Measurements from ENCODE around the gene BEND3. TPM values are rescaled to one million over a fixed set of nuclear protein-coding genes. Genes with fewer than 3 reads are reported as not detected.

The BEND3 gene
- total RNA-seq, 2 experiments from 2014 or later, result 3.3 to 4.7 TPM

GRCh38 chr6:107066697-107067659, 48.3 kb downstream of the BEND3 start:
- Mint-ChIP-seq H3K27me3 (no peaks in the 10 kb centered on the region), H3K4me1 (peaks cover 47% of the 10 kb centered on the region), H3K27ac (peak overlapping the region; percentile 73), H3K4me3 (no peak overlapping the region), H3K36me3 (no peaks in the 10 kb centered on the region), H3K9me3 (ENCODE audit: low read depth) (no peaks in the 10 kb centered on the region)
- CTCF ChIA-PET, result no interaction called here
- DNase-seq (no peak), ATAC-seq (peak; percentile 42)

GRCh38 chr6:107064579-107065065, 50.7 kb downstream of the BEND3 start:
- ATAC-seq, result peak; percentile 59
- H3K9me3 Mint-ChIP-seq (ENCODE audit: low read depth), result no peaks in the 10 kb centered on the region
- no peaks in the 10 kb centered on the region for H3K36me3 Mint-ChIP-seq
- CTCF ChIA-PET, result interaction anchor here (0.7 kb wide), 1 partner anchor 49 kb away, joined by 4 read pairs; no protein-coding TSS in a partner anchor
- peaks cover 63% of the 10 kb centered on the region for H3K4me1 Mint-ChIP-seq
- no peaks in the 10 kb centered on the region for H3K27me3 Mint-ChIP-seq
- H3K27ac Mint-ChIP-seq, result peak overlapping the region; percentile 75
- peak; percentile 77 for DNase-seq
- H3K4me3 Mint-ChIP-seq, result no peak overlapping the region

GRCh38 chr6:107062691-107063090, 52.6 kb downstream of the BEND3 start:
- CTCF ChIA-PET, result interaction anchor here (0.7 to 2.4 kb wide), 2 partner anchors 17 to 34 kb away, joined by 3 to 10 read pairs; partner anchors contain the start of gene MTRES1
- H3K9me3 Mint-ChIP-seq (ENCODE audit: low read depth), result no peaks in the 10 kb centered on the region
- ATAC-seq, result no peak
- no peak overlapping the region for H3K4me3 Mint-ChIP-seq
- no peak overlapping the region for H3K27ac Mint-ChIP-seq
- H3K4me1 Mint-ChIP-seq, result peaks cover 63% of the 10 kb centered on the region
- no peak for DNase-seq
- H3K36me3 Mint-ChIP-seq, result no peaks in the 10 kb centered on the region
- H3K27me3 Mint-ChIP-seq, result no peaks in the 10 kb centered on the region

- no peaks in the 10 kb centered on the region for H3K9me3 Mint-ChIP-seq (ENCODE audit: low read depth)
- H3K36me3 Mint-ChIP-seq, result no peaks in the 10 kb centered on the region
- DNase-seq (peak; percentile 48), ATAC-seq (peak; percentile 61)
- no peaks in the 10 kb centered on the region for H3K27me3 Mint-ChIP-seq
- H3K4me1 Mint-ChIP-seq, result peaks cover 53% of the 10 kb centered on the region
- peak overlapping the region; percentile 80 for H3K27ac Mint-ChIP-seq
- CTCF ChIA-PET, result interaction anchor here (0.7 to 2.4 kb wide), 4 partner anchors 9 to 53 kb away, joined by 3 to 10 read pairs (median 4); partner anchors contain the start of gene MTRES1
- H3K4me3 Mint-ChIP-seq, result peak overlapping the region; percentile 61
Measured at GRCh38 chr6:107061125-107062020, 53.9 kb downstream of the BEND3 start.

GRCh38 chr6:107060704-107061103, 54.6 kb downstream of the BEND3 start:
- Mint-ChIP-seq H3K27me3 (no peaks in the 10 kb centered on the region), H3K4me3 (no peak overlapping the region), H3K9me3 (ENCODE audit: low read depth) (no peaks in the 10 kb centered on the region), H3K27ac (peak overlapping the region; percentile 80), H3K4me1 (peaks cover 48% of the 10 kb centered on the region), H3K36me3 (no peaks in the 10 kb centered on the region)
- ATAC-seq, result no peak
- no peak for DNase-seq
- CTCF ChIA-PET, result interaction anchor here (0.7 to 2.4 kb wide), 5 partner anchors 8 to 53 kb away, joined by 3 to 10 read pairs (median 4); partner anchors contain the start of gene MTRES1

GRCh38 chr6:107059606-107060005, 55.7 kb downstream of the BEND3 start:
- no peak for ATAC-seq
- no peaks in the 10 kb centered on the region for H3K27me3 Mint-ChIP-seq
- H3K4me3 Mint-ChIP-seq, result no peak overlapping the region
- CTCF ChIA-PET, result interaction anchor here (0.6 to 1.6 kb wide), 3 partner anchors 31 to 539 kb away, joined by 3 to 6 read pairs (median 3); partner anchors contain the start of gene MTRES1
- H3K36me3 Mint-ChIP-seq, result no peaks in the 10 kb centered on the region
- H3K9me3 Mint-ChIP-seq (ENCODE audit: low read depth), result no peaks in the 10 kb centered on the region
- DNase-seq, result no peak
- H3K4me1 Mint-ChIP-seq, result peaks cover 37% of the 10 kb centered on the region
- H3K27ac Mint-ChIP-seq, result no peak overlapping the region

GRCh38 chr6:107057679-107058078, 57.6 kb downstream of the BEND3 start:
- CTCF ChIA-PET, result no interaction called here
- no peaks in the 10 kb centered on the region for H3K9me3 Mint-ChIP-seq (ENCODE audit: low read depth)

GRCh38 chr6:107056796-107057195, 58.5 kb downstream of the BEND3 start:
- CTCF ChIA-PET, result no interaction called here
- DNase-seq (no peak), ATAC-seq (no peak)
- H3K4me3 Mint-ChIP-seq, result no peak overlapping the region
- H3K9me3 Mint-ChIP-seq (ENCODE audit: low read depth), result no peaks in the 10 kb centered on the region
- H3K36me3 Mint-ChIP-seq, result no peaks in the 10 kb centered on the region
- no peaks in the 10 kb centered on the region for H3K27me3 Mint-ChIP-seq
- H3K4me1 Mint-ChIP-seq, result peaks cover 14% of the 10 kb centered on the region
- no peak overlapping the region for H3K27ac Mint-ChIP-seq

More at GRCh38 chr6:107057679-107058078, 57.6 kb downstream of the BEND3 start:
- Mint-ChIP-seq H3K27me3 (no peaks in the 10 kb centered on the region), H3K4me1 (peaks cover 22% of the 10 kb centered on the region), H3K27ac (no peak overlapping the region), H3K4me3 (no peak overlapping the region), H3K36me3 (no peaks in the 10 kb centered on the region)
- ATAC-seq, result no peak
- no peak for DNase-seq

- no peaks in the 10 kb centered on the region for H3K9me3 Mint-ChIP-seq (ENCODE audit: low read depth)
Measured at GRCh38 chr6:107047807-107048206, 67.5 kb downstream of the BEND3 start.

GRCh38 chr6:107045826-107046675, 69.3 kb downstream of the BEND3 start:
- no peaks in the 10 kb centered on the region for H3K27me3 Mint-ChIP-seq
- H3K4me3 Mint-ChIP-seq, result no peak overlapping the region
- no peak for ATAC-seq
- H3K9me3 Mint-ChIP-seq (ENCODE audit: low read depth), result no peaks in the 10 kb centered on the region
- no peak overlapping the region for H3K27ac Mint-ChIP-seq
- peaks cover 12% of the 10 kb centered on the region for H3K4me1 Mint-ChIP-seq
- peaks cover 12% of the 10 kb centered on the region for H3K36me3 Mint-ChIP-seq
- CTCF ChIA-PET, result interaction anchor here (1.0 to 1.2 kb wide), 2 partner anchors 16 to 18 kb away, joined by 3 read pairs; partner anchors contain the start of gene MTRES1
- no peak for DNase-seq

More at GRCh38 chr6:107047807-107048206, 67.5 kb downstream of the BEND3 start:
- Mint-ChIP-seq H3K27me3 (no peaks in the 10 kb centered on the region), H3K36me3 (peaks cover 16% of the 10 kb centered on the region), H3K4me1 (peaks cover 7% of the 10 kb centered on the region), H3K4me3 (no peak overlapping the region), H3K27ac (no peak overlapping the region)
- CTCF ChIA-PET, result no interaction called here
- ATAC-seq (no peak), DNase-seq (no peak)

- ATAC-seq, result no peak
- DNase-seq, result no peak
- Mint-ChIP-seq H3K4me3 (no peak overlapping the region), H3K4me1 (peaks cover 32% of the 10 kb centered on the region), H3K27me3 (no peaks in the 10 kb centered on the region), H3K9me3 (ENCODE audit: low read depth) (no peaks in the 10 kb centered on the region), H3K27ac (no peak overlapping the region), H3K36me3 (peaks cover 18% of the 10 kb centered on the region)
- CTCF ChIA-PET, result interaction anchor here (0.6 to 2.4 kb wide), 4 partner anchors 28 to 831 kb away, joined by 3 to 9 read pairs (median 3); no protein-coding TSS in a partner anchor
Measured at GRCh38 chr6:107033126-107033525, 82.2 kb downstream of the BEND3 start.

- H3K27ac Mint-ChIP-seq, result no peak overlapping the region
- H3K9me3 Mint-ChIP-seq (ENCODE audit: low read depth), result no peaks in the 10 kb centered on the region
- no peaks in the 10 kb centered on the region for H3K27me3 Mint-ChIP-seq
- H3K4me1 Mint-ChIP-seq, result peaks cover 35% of the 10 kb centered on the region
- peaks cover 18% of the 10 kb centered on the region for H3K36me3 Mint-ChIP-seq
- no peak for ATAC-seq
- CTCF ChIA-PET, result interaction anchor here (2.4 kb wide), 1 partner anchor 82 kb away, joined by 9 read pairs; no protein-coding TSS in a partner anchor
- no peak overlapping the region for H3K4me3 Mint-ChIP-seq
- no peak for DNase-seq
Measured at GRCh38 chr6:107032051-107032450, 83.3 kb downstream of the BEND3 start.

All from activated CD8-positive, alpha-beta memory T cell treated with anti-CD3 and anti-CD28 coated beads, Interleukin-2, amount 10 ng/mL, durations not matched to agents 7 days and 5 days (primary cell).